Measurements from ENCODE around the gene TSPY9.
"Not testable (repeated sequence)": the region's sequence is repeated elsewhere in the genome, so short reads cannot be mapped to it uniquely, and the experiment has no call there.

Gene TSPY9

GRCh38 chrY:9486967-9487366, at the start of gene TSPY9:
TSS of gene TSPY9 (plus strand) at chrY:9487267. CDS start at chrY:9487313, 46 bp downstream.
- DNase-seq (ENCODE audit: low spot score), result not testable (repeated sequence)

- DNase-seq (ENCODE audit: low spot score), result not testable (repeated sequence)
Measured at GRCh38 chrY:9466655-9467054, 20.4 kb upstream of the TSPY9 start, which contains the start of gene TSPY1. TSS of gene TSPY1 (plus strand) at chrY:9466955. CDS start at chrY:9467001, 46 bp downstream.

- DNase-seq (ENCODE audit: low spot score), result not testable (repeated sequence)
Measured at GRCh38 chrY:9504396-9504795, 17.3 kb downstream of the TSPY9 start.

GRCh38 chrY:9516287-9516686, 29.2 kb downstream of the TSPY9 start:
- not testable (repeated sequence) for DNase-seq (ENCODE audit: low spot score)

GRCh38 chrY:9527580-9527979, 40.5 kb downstream of the TSPY9 start, which contains the start of gene TSPY10:
TSS of gene TSPY10 (plus strand) at chrY:9527880. CDS start at chrY:9527926, 46 bp downstream.
- DNase-seq (ENCODE audit: low spot score), result not testable (repeated sequence)
